Common myeloid progenitor, CD34-positive (primary cell): Measurements from ENCODE around the gene ZDHHC14.

ENCODE experiments used
- CTCF ChIA-PET: fragments of 350-600 bp; sonication (Branson Sonifier 250); formaldehyde crosslinking; loops from one replicate; lab custom pipeline; 2021; ENCODE audit warnings: antibody characterized with exemption; lab: Charles Lee
- POLR2A ChIA-PET: fragments of 350-600 bp; sonication (Branson Sonifier 250); formaldehyde crosslinking; loops from one replicate; lab custom pipeline; 2021; ENCODE audit warnings: antibody characterized with exemption; lab: Charles Lee
- DNase-seq, 3 donors: peaks; one replicate each; pipeline versions ENCODE4 v3.0.0 to v3.0.0-alpha.2; 2013
- H3K27ac ChIP-seq, 2 experiments: 1 replicate in 1 of 2; 2 replicates in 1 of 2; pipeline ENCODE4 v1.7.0; 2013; ENCODE audit warnings: inconsistent platforms in 2 of 2, low read length in 2 of 2, mild to moderate bottlenecking in 2 of 2, low read depth in 1 of 2, moderate library complexity in 1 of 2; ENCODE audit not compliant: severe bottlenecking in 2 of 2, insufficient read depth in 1 of 2, poor library complexity in 1 of 2
- H3K27me3 ChIP-seq, 5 experiments: replicated peaks in 2 of 5; 1 replicate in 3 of 5; 2 replicates in 2 of 5; pipeline versions ENCODE4 v1.6.1 to v1.7.0; 2013; ENCODE audit warnings: low read length in 4 of 5, mild to moderate bottlenecking in 2 of 5, moderate library complexity in 2 of 5, inconsistent platforms in 1 of 5; ENCODE audit not compliant: insufficient read depth in 5 of 5, control insufficient read depth in 4 of 5
- H3K36me3 ChIP-seq, 4 experiments: 1 replicate in 2 of 4; 2 replicates in 2 of 4; pipeline versions ENCODE4 v1.6.1 to v1.7.0; 2013; ENCODE audit warnings: low read length in 3 of 4, control low read depth in 1 of 4, mild to moderate bottlenecking in 1 of 4; ENCODE audit not compliant: control insufficient read depth in 4 of 4, insufficient read depth in 4 of 4
- H3K4me1 ChIP-seq, 4 experiments: 1 replicate in 3 of 4; 2 replicates in 1 of 4; pipeline versions ENCODE4 v1.6.1 to v1.7.1; 2013; ENCODE audit warnings: low read length in 3 of 4, mild to moderate bottlenecking in 3 of 4, control low read depth in 1 of 4, inconsistent platforms in 1 of 4, moderate library complexity in 1 of 4; ENCODE audit not compliant: control insufficient read depth in 4 of 4, insufficient read depth in 4 of 4; ENCODE audit errors: control extremely low read depth in 1 of 4
- H3K4me3 ChIP-seq, 7 experiments: 1 replicate in 4 of 7; 2 replicates in 3 of 7; pipeline versions ENCODE4 v1.5.1 to v1.7.0; 2013; ENCODE audit warnings: mild to moderate bottlenecking in 7 of 7, low read length in 6 of 7, moderate library complexity in 6 of 7, inconsistent platforms in 2 of 7, low read depth in 2 of 7, control low read depth in 1 of 7; ENCODE audit not compliant: insufficient read depth in 4 of 7, control insufficient read depth in 1 of 7; ENCODE audit errors: extremely low read depth in 1 of 7
- H3K9me3 ChIP-seq, 5 experiments: 1 replicate in 4 of 5; 2 replicates in 1 of 5; pipeline versions ENCODE4 v1.6.1 to v1.7.1; 2013; ENCODE audit warnings: low read length in 4 of 5, mild to moderate bottlenecking in 2 of 5, inconsistent platforms in 1 of 5, low read depth in 1 of 5, moderate library complexity in 1 of 5; ENCODE audit not compliant: control insufficient read depth in 4 of 5, insufficient read depth in 2 of 5; ENCODE audit errors: control extremely low read depth in 1 of 5
- WGBS: methylation state at CpG from one replicate; pipeline ENCODE4 v1.1.5; 2013; ENCODE audit not compliant: insufficient coverage; 5-methylcytosine and 5-hydroxymethylcytosine counted together

ZDHHC14 gene

DNA sequence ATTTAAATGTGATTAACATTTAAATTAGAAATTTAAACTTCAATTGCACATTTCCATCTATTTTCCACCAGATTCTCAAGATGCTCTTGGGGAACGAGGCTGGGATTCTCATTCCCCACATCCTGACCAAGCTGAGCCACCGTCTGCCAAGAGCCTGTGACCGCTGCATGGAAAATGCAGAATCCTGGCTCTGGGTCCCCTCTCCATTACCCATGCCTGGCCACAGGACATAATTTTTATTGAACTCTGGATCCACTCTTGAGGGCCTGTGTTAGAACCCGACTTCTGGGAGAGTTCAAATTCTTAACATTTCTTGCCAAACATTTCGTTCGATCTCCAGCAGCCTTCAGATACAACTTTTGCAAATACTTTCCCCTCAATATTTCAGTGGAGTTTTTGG is 240.4 kb downstream of the ZDHHC14 start:
- H3K36me3 ChIP-seq: peaks cover 0 to 4% (median under 1%) of the 10 kb centered on the region in 4 experiments
- 88% methylated on average over 6 of the region's 6 CpGs for WGBS
- H3K27ac ChIP-seq: no peak overlapping the region
- no peak for DNase-seq
- H3K4me1 ChIP-seq: no peaks in the 10 kb centered on the region
- no peaks in the 10 kb centered on the region for H3K27me3 ChIP-seq
- H3K9me3 ChIP-seq: peaks cover 0 to 3% (median 0%) of the 10 kb centered on the region in 5 experiments
- POLR2A ChIA-PET: no interaction called here
- H3K4me3 ChIP-seq: no peak overlapping the region
- CTCF ChIA-PET: interaction anchor here (0.9 kb wide), 1 partner anchor 27 kb away, joined by 3 read pairs; no protein-coding TSS in a partner anchor

DNA sequence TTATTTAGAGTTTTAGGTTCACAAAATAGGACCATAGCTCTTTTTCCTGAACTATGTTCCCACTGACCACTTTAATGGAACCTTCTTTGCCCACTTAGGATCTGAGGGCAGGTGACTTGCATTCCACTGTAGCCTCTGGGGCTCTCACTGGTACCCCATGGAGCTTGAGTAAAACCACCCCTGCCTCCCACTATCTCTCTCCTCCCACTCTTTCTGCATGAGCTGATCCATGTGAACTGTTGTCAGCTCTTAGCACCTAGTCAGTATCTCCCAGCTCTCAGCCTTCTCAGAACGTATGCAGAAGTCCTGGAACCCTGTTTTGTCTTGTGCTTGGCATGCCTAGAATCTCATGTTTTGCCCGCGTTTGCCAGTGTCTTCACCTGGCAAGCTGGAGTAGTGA is 241.4 kb downstream of the ZDHHC14 start:
- Histone ChIP-seq H3K4me1 (no peaks in the 10 kb centered on the region), H3K36me3 (peaks cover 0 to 4% (median under 1%) of the 10 kb centered on the region in 4 experiments), H3K4me3 (no peak overlapping the region), H3K27ac (no peak overlapping the region), H3K9me3 (peaks cover 0 to 3% (median 0%) of the 10 kb centered on the region in 5 experiments), H3K27me3 (no peaks in the 10 kb centered on the region)
- ChIA-PET CTCF (interaction anchor here (0.6 to 2.5 kb wide), 6 partner anchors 12 to 308 kb away, joined by 3 to 6 read pairs (median 3); no protein-coding TSS in a partner anchor), POLR2A (no interaction called here)
- no peak for DNase-seq
- WGBS: 100% methylated on average over 3 of the region's 3 CpGs

DNA sequence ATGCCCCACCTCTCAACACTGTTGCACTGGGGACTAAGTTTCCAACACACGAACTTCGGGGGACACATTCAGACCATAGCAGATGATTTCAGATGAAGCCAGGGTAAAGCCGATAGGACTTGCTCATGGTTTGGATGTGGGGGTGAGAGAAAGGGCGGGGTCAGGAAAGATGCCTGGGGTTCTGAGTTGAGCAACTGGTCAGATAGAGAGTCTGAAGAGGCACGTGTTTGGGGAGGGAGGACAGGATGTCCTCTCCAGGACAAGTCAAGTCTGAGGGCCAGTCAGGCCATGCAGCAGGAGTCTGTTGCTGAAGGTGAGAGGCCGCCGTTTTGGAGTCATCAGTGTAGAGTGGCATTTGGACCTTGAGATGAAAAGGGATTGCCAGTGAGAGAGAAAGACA is 244.1 kb downstream of the ZDHHC14 start:
- peaks cover 0 to 2% (median under 1%) of the 10 kb centered on the region in 4 experiments for H3K36me3 ChIP-seq
- no peak for DNase-seq
- 100% methylated on average over 6 of the region's 7 CpGs for WGBS
- ChIA-PET CTCF (interaction anchor here (2.1 to 2.6 kb wide), 3 partner anchors 10 to 42 kb away, joined by 6 to 17 read pairs (median 11); no protein-coding TSS in a partner anchor), POLR2A (no interaction called here)
- peaks cover 7 to 17% (median 13%) of the 10 kb centered on the region in 4 experiments for H3K4me1 ChIP-seq
- H3K9me3 ChIP-seq: peaks cover 0 to 3% (median 0%) of the 10 kb centered on the region in 5 experiments
- no peak overlapping the region for H3K4me3 ChIP-seq
- no peak overlapping the region for H3K27ac ChIP-seq
- no peaks in the 10 kb centered on the region for H3K27me3 ChIP-seq

DNA sequence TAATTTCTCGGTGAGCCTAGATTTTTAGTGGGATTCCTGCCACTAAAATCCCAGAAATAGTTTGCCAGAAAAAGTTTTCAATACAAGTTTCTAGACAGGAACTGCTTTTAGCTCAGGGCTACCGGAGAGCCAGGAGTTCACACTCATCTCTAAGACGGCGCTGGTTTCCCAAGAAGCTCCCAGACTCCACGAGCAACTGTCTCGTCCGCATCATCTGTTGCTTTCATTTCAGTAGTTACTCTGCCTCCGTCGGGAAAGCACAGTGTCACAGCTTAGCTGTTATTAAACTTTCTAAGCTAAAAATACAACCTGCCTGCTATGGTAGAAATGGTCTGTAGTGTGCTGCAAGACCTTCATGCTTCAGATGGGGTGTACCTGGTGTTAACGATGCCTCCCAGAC is 244.8 kb downstream of the ZDHHC14 start:
- Histone ChIP-seq H3K4me1 (peaks cover 7 to 22% (median 13%) of the 10 kb centered on the region in 4 experiments), H3K36me3 (no peaks in the 10 kb centered on the region), H3K27me3 (no peaks in the 10 kb centered on the region), H3K27ac (no peak overlapping the region), H3K9me3 (peaks cover 0 to 3% (median 0%) of the 10 kb centered on the region in 5 experiments), H3K4me3 (no peak overlapping the region)
- CTCF ChIA-PET: interaction anchor here (2.6 kb wide), 1 partner anchor 11 kb away, joined by 17 read pairs; no protein-coding TSS in a partner anchor
- 94% methylated on average over 8 of the region's 10 CpGs for WGBS
- POLR2A ChIA-PET: no interaction called here
- DNase-seq: no peak

DNA sequence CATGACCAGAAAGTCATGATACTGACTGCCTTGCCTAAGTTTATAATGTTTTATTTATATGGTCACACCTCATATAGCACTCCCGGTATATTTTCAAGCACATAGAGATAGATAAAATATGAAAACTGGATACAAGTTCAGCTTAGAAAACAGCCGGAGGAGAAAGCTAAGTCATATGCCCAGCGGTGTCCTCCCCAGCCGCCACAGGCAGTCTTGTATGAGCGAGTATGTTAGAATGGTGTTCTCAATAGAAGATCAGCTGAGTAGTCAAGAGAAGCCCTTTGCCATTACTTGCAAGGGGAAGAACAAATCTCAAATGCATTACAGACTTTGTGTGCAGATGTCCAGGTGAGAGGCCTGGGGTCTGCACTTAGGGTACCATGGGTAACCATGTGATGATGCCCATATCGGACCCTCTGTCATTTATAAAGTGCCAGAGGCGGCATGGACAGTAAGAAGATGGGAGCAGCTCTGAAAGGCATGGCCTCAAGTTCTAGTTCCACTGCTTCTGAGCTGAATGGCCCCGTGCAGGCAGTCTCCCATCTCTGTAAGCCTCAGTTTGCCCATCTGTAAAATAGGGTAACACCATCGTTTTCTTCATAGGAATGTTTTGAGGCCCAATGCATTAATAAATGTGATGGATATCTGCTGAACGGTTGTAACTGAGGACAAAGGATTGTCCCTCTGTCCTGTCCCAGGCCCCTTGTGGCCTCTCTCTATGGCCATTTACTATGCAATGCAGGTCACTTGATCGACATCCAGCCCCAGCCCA is 246.4 kb downstream of the ZDHHC14 start:
- ChIA-PET CTCF (interaction anchor here (2.6 kb wide), 1 partner anchor 13 kb away, joined by 17 read pairs; no protein-coding TSS in a partner anchor), POLR2A (no interaction called here)
- no peaks in the 10 kb centered on the region for H3K36me3 ChIP-seq
- no peak for DNase-seq
- no peaks in the 10 kb centered on the region for H3K27me3 ChIP-seq
- H3K4me1 ChIP-seq: peaks cover 7 to 27% (median 13%) of the 10 kb centered on the region in 4 experiments
- H3K4me3 ChIP-seq: no peak overlapping the region
- peaks cover 0 to 3% (median 0%) of the 10 kb centered on the region in 5 experiments for H3K9me3 ChIP-seq
- no peak overlapping the region for H3K27ac ChIP-seq
- WGBS: 99% methylated on average over 9 of the region's 11 CpGs

DNA sequence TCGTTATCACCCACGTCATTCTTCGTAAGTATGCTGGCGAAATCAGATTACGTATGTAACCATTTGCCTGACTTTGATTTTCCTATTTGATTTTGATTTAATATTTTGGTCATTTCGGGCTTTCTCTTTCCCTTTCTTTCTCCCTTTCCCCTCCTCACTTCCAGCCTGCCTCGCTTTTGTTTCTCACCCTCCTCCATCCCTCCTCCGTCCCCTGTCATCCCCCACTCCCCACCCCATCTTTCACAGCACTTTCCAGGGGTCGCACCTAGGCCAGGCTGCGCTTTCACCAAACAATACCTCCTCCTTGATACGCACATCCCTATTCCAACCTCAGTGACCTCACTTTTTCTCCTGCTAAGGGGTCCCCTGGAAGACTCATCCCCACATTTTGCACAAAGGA is 247.5 kb downstream of the ZDHHC14 start:
- Histone ChIP-seq H3K9me3 (no peaks in the 10 kb centered on the region), H3K4me3 (no peak overlapping the region), H3K27ac (no peak overlapping the region), H3K36me3 (peaks cover 0 to 2% (median 0%) of the 10 kb centered on the region in 4 experiments), H3K27me3 (no peaks in the 10 kb centered on the region), H3K4me1 (peaks cover 7 to 27% (median 13%) of the 10 kb centered on the region in 4 experiments)
- WGBS: 98% methylated on average over 11 of the region's 11 CpGs
- no peak for DNase-seq
- ChIA-PET POLR2A (no interaction called here), CTCF (no interaction called here)

DNA sequence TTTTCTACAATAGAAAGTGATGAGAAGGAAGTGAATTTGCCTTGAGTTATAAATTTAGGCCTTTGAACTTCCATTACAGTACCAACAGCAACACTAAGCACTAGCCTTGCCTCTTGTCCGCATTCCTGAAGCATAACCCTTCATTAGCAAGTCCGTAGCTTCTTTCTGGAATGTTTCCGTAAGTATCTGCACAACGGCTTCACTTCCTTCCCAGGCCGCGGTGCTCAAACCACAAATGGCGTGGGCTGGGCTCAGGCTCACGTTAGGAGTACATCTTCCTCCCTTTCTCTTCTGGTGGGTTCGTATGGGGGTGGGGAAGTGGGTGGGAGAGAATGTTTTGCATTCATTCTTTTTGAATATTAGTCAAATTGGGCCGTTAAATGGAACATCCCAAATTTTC is 248.2 kb downstream of the ZDHHC14 start:
- Histone ChIP-seq H3K9me3 (no peaks in the 10 kb centered on the region), H3K4me1 (peaks cover 7 to 27% (median 13%) of the 10 kb centered on the region in 4 experiments), H3K36me3 (peaks cover 0 to 2% (median 0%) of the 10 kb centered on the region in 4 experiments), H3K27me3 (no peaks in the 10 kb centered on the region), H3K4me3 (peak overlapping the region in 3 of 7 experiments; percentile 22 to 46 (median 31)), H3K27ac (no peak overlapping the region)
- peak in 2 of 3 donors; percentile 51 to 66 for DNase-seq
- ChIA-PET CTCF (interaction anchor here (0.7 kb wide), 1 partner anchor 14 kb away, joined by 3 read pairs; no protein-coding TSS in a partner anchor), POLR2A (no interaction called here)
- 3% methylated on average over 8 of the region's 10 CpGs for WGBS
